PC-9 (cell line): Measurements from ENCODE around the gene HS6ST1. TPM values are rescaled to one million over a fixed set of nuclear protein-coding genes. Genes with fewer than 3 reads are reported as not detected.
A peak's percentile ranks its signal among the peaks of the same experiment; 100 is the strongest.
"Not testable (repeated sequence)": the region's sequence is repeated elsewhere in the genome, so short reads cannot be mapped to it uniquely, and the experiment has no call there.

Experiments used
- BruUV-seq: library from RNA; stranded (reverse); fragments of 400-500 nt; replicated peaks from 2 replicates; lab custom pipeline; 2021; lab: Mats Ljungman, UMichigan
- CTCF ChIA-PET: fragments of 300-600 bp; sonication (Branson Sonifier 250); formaldehyde crosslinking; loops from one replicate; lab custom pipeline; 2022; ENCODE audit warnings: antibody characterized with exemption; lab: Charles Lee
- POLR2A ChIA-PET: fragments of 300-600 bp; sonication (Branson Sonifier 250); formaldehyde crosslinking; loops from one replicate; lab custom pipeline; 2022; ENCODE audit warnings: antibody characterized with exemption; ENCODE audit not compliant: unreplicated experiment; lab: Charles Lee
- DNase-seq, 2 experiments: peaks; one replicate each; pipeline versions ENCODE4 v3.0.0 to v3.0.0-alpha.2; 2015 to 2022; ENCODE audit warnings: mixed read lengths in 1 of 2
- H2AFZ ChIP-seq: fragments of 200-600 bp; sonication (generic); 2 replicates; pipeline ENCODE4 v1.8.1; 2017; ENCODE audit warnings: antibody characterized with exemption
- H3F3A ChIP-seq: fragments of 200-600 bp; sonication (generic); 2 replicates; pipeline ENCODE4 v1.8.1; 2017; ENCODE audit warnings: antibody characterized with exemption, mild to moderate bottlenecking, low read depth; ENCODE audit not compliant: insufficient read depth
- H3K27ac ChIP-seq: fragments of 200-600 bp; sonication (generic); 2 replicates; pipeline ENCODE4 v1.6.1; 2016; ENCODE audit warnings: mixed run types
- H3K27me3 ChIP-seq: fragments of 200-600 bp; sonication (generic); 2 replicates; pipeline ENCODE4 v1.6.1; 2016; ENCODE audit warnings: low read depth, mixed run types; ENCODE audit not compliant: insufficient read depth
- H3K36me3 ChIP-seq: fragments of 200-600 bp; sonication (generic); 2 replicates; pipeline ENCODE4 v1.6.1; 2016; ENCODE audit warnings: low read depth, mixed run types
- H3K4me1 ChIP-seq: fragments of 200-600 bp; sonication (generic); replicated peaks from 2 replicates; pipeline ENCODE4 v1.6.1; 2016; ENCODE audit warnings: mixed run types; ENCODE audit not compliant: insufficient read depth
- H3K4me2 ChIP-seq: fragments of 200-600 bp; sonication (generic); 2 replicates; pipeline ENCODE4 v1.6.1; 2017; ENCODE audit warnings: mixed run types
- H3K4me3 ChIP-seq: fragments of 200-600 bp; sonication (generic); 2 replicates; pipeline ENCODE4 v1.6.1; 2016; ENCODE audit warnings: mixed run types
- H3K79me2 ChIP-seq: fragments of 200-600 bp; sonication (generic); 2 replicates; pipeline ENCODE4 v1.6.1; 2017; ENCODE audit warnings: low read depth, mixed run types
- H3K9me2 ChIP-seq: fragments of 200-600 bp; sonication (generic); 2 replicates; pipeline ENCODE4 v1.8.1; 2017; ENCODE audit warnings: mild to moderate bottlenecking; ENCODE audit not compliant: insufficient read depth
- H3K9me3 ChIP-seq: fragments of 200-600 bp; sonication (generic); 2 replicates; pipeline ENCODE4 v1.8.1; 2016; ENCODE audit warnings: low read depth; ENCODE audit not compliant: insufficient read depth
- H4K20me1 ChIP-seq: fragments of 200-600 bp; sonication (generic); 2 replicates; pipeline ENCODE4 v1.8.1; 2017; ENCODE audit not compliant: insufficient read depth
- CTCF ChIP-seq: fragments of 200-600 bp; sonication (generic); conservative IDR thresholded peaks from 2 replicates; pipeline ENCODE4 v1.6.1; 2017; ENCODE audit warnings: mixed run types, antibody characterized with exemption, mild to moderate bottlenecking, moderate library complexity
- EZH2 ChIP-seq: fragments of 200-600 bp; sonication (generic); IDR thresholded peaks from 2 replicates; pipeline ENCODE4 v1.8.0; 2017; ENCODE audit warnings: antibody characterized with exemption, low read depth
- intact Hi-C: fragments of 100-400 bp; cut with micrococcal nuclease; formaldehyde crosslinking; loops from one replicate; pipeline ENCODE4 v1.10.0; 2022; ENCODE audit not compliant: unreplicated experiment
- total RNA-seq: library from RNA; stranded (reverse); gene quantifications from 2 replicates; pipeline ENCODE4 v1.2.3, GENCODE V29; 2021

The HS6ST1 gene
- total RNA-seq, 1 experiment from 2014 or later: 20.2 TPM

DNA sequence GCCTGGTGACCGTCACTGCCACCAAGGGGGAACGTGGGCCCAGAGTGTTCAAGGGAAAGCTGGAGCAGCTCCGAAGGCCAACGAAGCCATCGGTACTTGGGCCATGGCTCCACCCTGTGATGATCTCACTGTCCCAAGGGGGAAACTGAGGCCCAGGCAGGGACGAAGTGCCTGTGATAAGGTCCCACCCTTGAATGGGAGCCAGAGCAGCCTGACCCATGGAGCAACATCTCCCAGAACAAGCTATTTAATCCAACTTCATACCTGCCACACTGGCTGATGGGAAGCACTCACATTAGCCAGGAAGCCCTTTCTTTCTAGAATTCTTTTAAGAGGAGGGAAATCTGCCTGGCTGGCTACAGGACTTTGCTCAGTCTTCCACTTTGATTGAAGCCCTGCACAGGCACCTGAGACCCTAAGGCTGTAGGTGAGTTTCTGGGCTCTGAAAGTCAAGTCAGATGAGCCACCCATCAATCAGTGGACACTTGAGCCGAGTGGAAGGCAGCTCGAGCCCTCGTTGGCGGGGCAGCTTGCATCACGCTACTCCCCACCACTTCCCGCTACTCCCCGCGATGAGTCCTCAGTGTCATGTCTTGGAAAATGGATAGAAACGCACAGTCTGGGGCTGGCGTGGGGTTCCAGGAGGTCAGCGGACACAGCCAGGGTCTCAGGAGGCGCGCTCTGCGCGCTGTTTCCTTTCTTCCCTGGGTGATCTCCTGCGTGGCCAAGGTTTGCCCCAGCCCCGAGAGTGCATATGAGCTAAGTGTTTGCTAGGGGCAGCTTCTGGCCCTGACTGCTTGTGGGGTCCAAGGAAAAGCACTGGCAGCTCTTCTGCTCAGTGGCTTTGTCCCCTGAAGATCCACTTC, 2.5 kb upstream of the HS6ST1 start:
- Histone ChIP-seq H3K27ac (no peak overlapping the region), H2AFZ (peak overlapping the region; percentile 70), H3K9me2 (no peaks in the 10 kb centered on the region), H3K27me3 (no peaks in the 10 kb centered on the region), H3K36me3 (no peaks in the 10 kb centered on the region), H4K20me1 (peaks cover 16% of the 10 kb centered on the region), H3K9me3 (no peaks in the 10 kb centered on the region), H3K79me2 (peaks cover 17% of the 10 kb centered on the region), H3F3A (no peaks in the 10 kb centered on the region), H3K4me3 (peak overlapping the region; percentile 90; the same call in 1 of the 2 replicates), H3K4me1 (peaks cover 6% of the 10 kb centered on the region), H3K4me2 (peak overlapping the region; percentile 90)
- no peak for DNase-seq
- no TSS peak for BruUV-seq
- ChIA-PET CTCF (interaction anchor here (0.6 to 1.3 kb wide), 2 partner anchors 16 to 104 kb away, joined by 3 read pairs; no protein-coding TSS in a partner anchor), POLR2A (interaction anchor here (0.6 kb wide), 1 partner anchor 105 kb away, joined by 5 read pairs; no protein-coding TSS in a partner anchor)
- TF ChIP-seq EZH2 (no peak), CTCF (no peak)
- intact Hi-C loops: loop anchor here (5.0 kb wide), 3 partner anchors 76 to 166 kb away; no protein-coding TSS in a partner anchor

DNA sequence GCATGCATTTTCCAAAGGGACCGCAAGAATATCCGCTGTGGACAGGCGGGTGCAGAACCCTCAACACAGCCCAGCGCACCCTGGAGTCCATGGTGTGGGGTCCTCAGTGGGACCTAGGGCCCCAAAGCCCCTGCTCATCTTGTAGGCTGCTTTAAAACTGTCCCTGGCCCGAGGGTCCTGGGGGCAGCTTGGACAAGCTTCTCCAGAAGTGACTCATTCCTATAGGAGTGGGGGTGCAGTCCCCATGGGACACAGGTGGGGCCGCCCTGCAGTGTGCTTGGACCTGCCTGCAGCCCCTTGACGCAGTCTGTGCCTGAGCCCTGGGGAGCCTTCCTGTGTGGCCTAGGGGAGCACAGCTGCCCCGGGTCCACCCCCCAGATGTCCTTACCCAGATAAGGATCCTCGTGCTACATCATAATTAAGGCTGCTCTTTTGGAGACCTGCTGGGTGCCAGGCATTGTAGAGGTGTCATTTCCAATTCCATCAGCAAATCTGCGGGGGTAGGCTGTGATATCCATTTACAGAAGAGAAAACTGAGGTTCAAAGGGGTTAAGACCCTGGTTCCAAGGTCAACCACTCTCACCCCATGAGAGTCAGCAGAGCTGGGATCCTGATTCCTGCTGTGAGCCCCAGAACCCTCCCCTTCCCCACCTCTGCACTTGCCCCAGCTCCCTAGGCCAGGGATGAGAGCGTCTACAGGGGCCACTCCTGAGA, 1.7 kb upstream of the HS6ST1 start:
- Histone ChIP-seq H3K9me3 (no peaks in the 10 kb centered on the region), H3K36me3 (no peaks in the 10 kb centered on the region), H3K4me3 (no peak overlapping the region), H3K27me3 (no peaks in the 10 kb centered on the region), H3F3A (no peaks in the 10 kb centered on the region), H4K20me1 (peaks cover 23% of the 10 kb centered on the region), H3K4me1 (peaks cover 6% of the 10 kb centered on the region), H3K79me2 (peaks cover 25% of the 10 kb centered on the region), H3K4me2 (no peak overlapping the region), H2AFZ (no peak overlapping the region), H3K9me2 (no peaks in the 10 kb centered on the region), H3K27ac (no peak overlapping the region)
- intact Hi-C loops: loop anchor here (5.0 kb wide), 3 partner anchors 77 to 167 kb away; no protein-coding TSS in a partner anchor
- BruUV-seq: no TSS peak
- no peak for DNase-seq
- POLR2A ChIA-PET: no interaction called here
- CTCF ChIA-PET: interaction anchor here (0.6 to 1.3 kb wide), 2 partner anchors 15 to 105 kb away, joined by 3 read pairs; no protein-coding TSS in a partner anchor
- TF ChIP-seq CTCF (no peak), EZH2 (no peak)

- H4K20me1 ChIP-seq: peaks cover 30% of the 10 kb centered on the region
- ChIA-PET CTCF (no interaction called here), POLR2A (no interaction called here)
- no peaks in the 10 kb centered on the region for H3K27me3 ChIP-seq
- no peaks in the 10 kb centered on the region for H3K9me2 ChIP-seq
- peaks cover 31% of the 10 kb centered on the region for H3K79me2 ChIP-seq
- intact Hi-C loops: loop anchor here (5.0 to 10.0 kb wide), 4 partner anchors 78 to 435 kb away; partner anchors contain the start of gene AMMECR1L
- peaks cover 6% of the 10 kb centered on the region for H3K4me1 ChIP-seq
- H3K36me3 ChIP-seq: no peaks in the 10 kb centered on the region
- no peak overlapping the region for H2AFZ ChIP-seq
- no peak overlapping the region for H3K27ac ChIP-seq
- H3K4me2 ChIP-seq: peak overlapping the region; percentile 95
- no peaks in the 10 kb centered on the region for H3K9me3 ChIP-seq
- no peaks in the 10 kb centered on the region for H3F3A ChIP-seq
- TF ChIP-seq CTCF: no peak
- TF ChIP-seq EZH2: no peak
- DNase-seq: no peak
- BruUV-seq: no TSS peak
- H3K4me3 ChIP-seq: peak overlapping the region; percentile 84; the same call in 1 of the 2 replicates
Measured at GRCh38 chr2:128319631-128320191, 1.0 kb upstream of the HS6ST1 start.

DNA sequence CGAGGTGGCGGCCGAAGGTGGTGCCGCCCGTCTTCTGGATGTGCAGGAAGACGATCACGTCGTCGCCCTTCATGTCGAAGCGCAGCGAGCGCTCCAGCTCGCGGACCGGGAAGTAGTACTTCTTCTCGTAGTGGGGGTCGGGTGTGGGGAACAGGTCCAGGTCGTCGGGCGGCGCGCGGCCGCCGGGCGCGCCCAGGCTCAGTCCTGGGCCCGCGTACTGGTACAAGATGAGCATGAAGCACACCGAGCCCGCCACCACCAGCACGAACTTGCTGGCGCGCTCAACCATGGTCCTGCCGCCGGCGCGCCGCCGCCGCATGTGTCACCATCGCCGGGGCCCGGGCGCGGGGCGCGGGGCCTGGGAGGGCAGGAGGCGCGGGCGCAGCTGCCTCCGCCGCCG, 423 bp downstream of the HS6ST1 start:
- H3K27ac ChIP-seq, POLR2A ChIA-PET, H3F3A ChIP-seq, BruUV-seq, H3K9me2 ChIP-seq, H3K9me3 ChIP-seq, H3K4me1 ChIP-seq, H3K27me3 ChIP-seq, CTCF ChIA-PET, H2AFZ ChIP-seq, H3K36me3 ChIP-seq: not testable (repeated sequence)
- Histone ChIP-seq H3K79me2 (peaks cover 46% of the 10 kb centered on the region), H3K4me2 (peak overlapping the region; percentile 98), H4K20me1 (peaks cover 45% of the 10 kb centered on the region), H3K4me3 (peak overlapping the region; percentile 96; the same call in 1 of the 2 replicates)
- intact Hi-C loops: loop anchor here (10.0 kb wide), 1 partner anchor 433 kb away; the partner anchor contains the start of gene AMMECR1L
- DNase-seq: peak in 1 of 2 experiments; percentile 33
